ENCODE results near the gene CCDC24.

GRCh38 chr1:44033041-44033575 is 41.7 kb downstream of the CCDC24 start:
- TF ChIP-seq EP300 (IDR thresholded peaks at IDR 0.05) (no peak), POLR2A (IDR thresholded peaks at IDR 0.05) (no peak), POLR2AphosphoS5 (IDR thresholded peaks at IDR 0.05) (no peak)
- TF ChIP-seq, protein P1, sequence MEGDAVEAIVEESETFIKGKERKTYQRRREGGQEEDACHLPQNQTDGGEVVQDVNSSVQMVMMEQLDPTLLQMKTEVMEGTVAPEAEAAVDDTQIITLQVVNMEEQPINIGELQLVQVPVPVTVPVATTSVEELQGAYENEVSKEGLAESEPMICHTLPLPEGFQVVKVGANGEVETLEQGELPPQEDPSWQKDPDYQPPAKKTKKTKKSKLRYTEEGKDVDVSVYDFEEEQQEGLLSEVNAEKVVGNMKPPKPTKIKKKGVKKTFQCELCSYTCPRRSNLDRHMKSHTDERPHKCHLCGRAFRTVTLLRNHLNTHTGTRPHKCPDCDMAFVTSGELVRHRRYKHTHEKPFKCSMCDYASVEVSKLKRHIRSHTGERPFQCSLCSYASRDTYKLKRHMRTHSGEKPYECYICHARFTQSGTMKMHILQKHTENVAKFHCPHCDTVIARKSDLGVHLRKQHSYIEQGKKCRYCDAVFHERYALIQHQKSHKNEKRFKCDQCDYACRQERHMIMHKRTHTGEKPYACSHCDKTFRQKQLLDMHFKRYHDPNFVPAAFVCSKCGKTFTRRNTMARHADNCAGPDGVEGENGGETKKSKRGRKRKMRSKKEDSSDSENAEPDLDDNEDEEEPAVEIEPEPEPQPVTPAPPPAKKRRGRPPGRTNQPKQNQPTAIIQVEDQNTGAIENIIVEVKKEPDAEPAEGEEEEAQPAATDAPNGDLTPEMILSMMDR (IDR thresholded peaks at IDR 0.05), result no peak
